GM23338 (cell line): ENCODE measurements around the gene PCOLCE2. TPM values are rescaled to one million over a fixed set of nuclear protein-coding genes. Genes with fewer than 3 reads are reported as not detected.

Experiments
- ATAC-seq: fragments of 200-7000 bp; cut with Tn5 transposase; 3 replicates; pipeline ENCODE4 v1.9.1; 2020
- DNase-seq: peaks from one replicate; pipeline ENCODE4 v3.0.0-alpha.2; 2015; ENCODE audit warnings: low spot score
- H2AFZ ChIP-seq: fragments of 200-600 bp; sonication (generic); 2 replicates; pipeline ENCODE4 v1.8.0; 2016; ENCODE audit warnings: antibody characterized with exemption, mild to moderate bottlenecking, moderate library complexity
- H3F3A ChIP-seq: fragments of 200-600 bp; sonication (generic); replicated peaks from 2 replicates; pipeline ENCODE4 v1.8.0; 2017; ENCODE audit warnings: antibody characterized with exemption, mixed run types, low read depth
- H3K27ac ChIP-seq: fragments of 200-600 bp; sonication (generic); 2 replicates; pipeline ENCODE4 v1.6.1; 2016; ENCODE audit warnings: low read depth
- H3K27me3 ChIP-seq: fragments of 200-600 bp; sonication (generic); 2 replicates; pipeline ENCODE4 v1.8.0; 2016; ENCODE audit warnings: mild to moderate bottlenecking, mixed run types, moderate library complexity; ENCODE audit not compliant: insufficient read depth
- H3K36me3 ChIP-seq: fragments of 200-600 bp; sonication (generic); 2 replicates; pipeline ENCODE4 v1.8.0; 2016; ENCODE audit warnings: mild to moderate bottlenecking; ENCODE audit not compliant: insufficient read depth
- H3K4me1 ChIP-seq: fragments of 200-600 bp; sonication (generic); 2 replicates; pipeline ENCODE4 v1.8.0; 2016; ENCODE audit warnings: mild to moderate bottlenecking, moderate library complexity; ENCODE audit not compliant: insufficient read depth
- H3K4me2 ChIP-seq: fragments of 200-600 bp; sonication (generic); 2 replicates; pipeline ENCODE4 v1.7.1; 2017; ENCODE audit warnings: mixed run types
- H3K4me3 ChIP-seq: fragments of 200-600 bp; sonication (generic); 2 replicates; pipeline ENCODE4 v1.6.1; 2016; ENCODE audit warnings: mixed run types
- H3K79me2 ChIP-seq: fragments of 200-600 bp; sonication (generic); replicated peaks from 2 replicates; pipeline ENCODE4 v1.8.0; 2017; ENCODE audit warnings: mild to moderate bottlenecking; ENCODE audit not compliant: insufficient read depth
- H3K9me2 ChIP-seq: fragments of 200-600 bp; sonication (generic); 2 replicates; pipeline ENCODE4 v1.8.0; 2017; ENCODE audit not compliant: insufficient read depth
- H4K20me1 ChIP-seq: fragments of 200-600 bp; sonication (generic); replicated peaks from 2 replicates; pipeline ENCODE4 v1.8.0; 2017; ENCODE audit warnings: mild to moderate bottlenecking; ENCODE audit not compliant: insufficient read depth
- H3K27ac Mint-ChIP-seq: 2 replicates; pipeline ENCODE4 v1.8.0; 2020; ENCODE audit warnings: inconsistent platforms, mild to moderate bottlenecking, moderate library complexity, mixed read lengths
- H3K27me3 Mint-ChIP-seq: 3 replicates; pipeline ENCODE4 v1.8.0; 2022; ENCODE audit warnings: low read depth, mild to moderate bottlenecking, moderate library complexity, mixed read lengths, inconsistent platforms; ENCODE audit not compliant: insufficient read depth, poor library complexity
- H3K36me3 Mint-ChIP-seq: 3 replicates; pipeline ENCODE4 v1.8.0; 2021; ENCODE audit warnings: low read depth, mild to moderate bottlenecking, inconsistent platforms, moderate library complexity, mixed read lengths
- H3K4me1 Mint-ChIP-seq: 3 replicates; pipeline ENCODE4 v1.8.0; 2020; ENCODE audit warnings: mild to moderate bottlenecking, inconsistent platforms, mixed read lengths
- H3K4me3 Mint-ChIP-seq: 3 replicates; pipeline ENCODE4 v1.8.0; 2021; ENCODE audit warnings: moderate library complexity, mild to moderate bottlenecking, inconsistent platforms, mixed read lengths
- H3K9me3 Mint-ChIP-seq: 3 replicates; pipeline ENCODE4 v1.8.0; 2020; ENCODE audit warnings: moderate library complexity, mild to moderate bottlenecking, inconsistent platforms, mixed read lengths
- CREB1 ChIP-seq: fragments of 250-450 bp; sonication (Bioruptor Pico); IDR thresholded peaks from 2 replicates; pipeline ENCODE4 v1.5.0; 2020; ENCODE audit warnings: low read depth, mild to moderate bottlenecking, moderate library complexity
- EZH2 ChIP-seq: fragments of 200-600 bp; sonication (generic); IDR thresholded peaks from one replicate; pipeline ENCODE4 v1.8.0; 2017; ENCODE audit warnings: antibody characterized with exemption, mild to moderate bottlenecking, low read depth; ENCODE audit not compliant: unreplicated experiment
- EZH2phosphoT487 ChIP-seq: fragments of 200-600 bp; sonication (generic); IDR thresholded peaks from one replicate; pipeline ENCODE4 v1.8.1; 2018; ENCODE audit warnings: antibody characterized with exemption; ENCODE audit not compliant: unreplicated experiment
- JUNB ChIP-seq: IDR thresholded peaks from one replicate; pipeline ENCODE4 v1.6.1; 2016; ENCODE audit warnings: antibody characterized with exemption; ENCODE audit not compliant: unreplicated experiment
- NANOG ChIP-seq: IDR thresholded peaks from 2 replicates; pipeline ENCODE4 v1.6.1; 2016; ENCODE audit warnings: antibody characterized with exemption, borderline replicate concordance
- POLR2AphosphoS5 ChIP-seq: IDR thresholded peaks from 2 replicates; pipeline ENCODE4 v1.6.1; 2016; ENCODE audit warnings: antibody characterized with exemption, low read depth
- STAT1 ChIP-seq: IDR thresholded peaks from one replicate; pipeline ENCODE4 v1.6.1; 2016; ENCODE audit warnings: antibody characterized with exemption; ENCODE audit not compliant: unreplicated experiment
- ZNF114 ChIP-seq: fragments of 250-450 bp; sonication (Bioruptor Pico); IDR thresholded peaks from 2 replicates; pipeline ENCODE4 v1.5.0; 2020; ENCODE audit warnings: mild to moderate bottlenecking, moderate library complexity
- ZNF331 ChIP-seq: fragments of 250-450 bp; sonication (Bioruptor Pico); IDR thresholded peaks from 2 replicates; pipeline ENCODE4 v1.5.0; 2020; ENCODE audit warnings: low read depth, mild to moderate bottlenecking, moderate library complexity
- polyA plus RNA-seq: library from polyadenylated mRNA; unstranded; fragments of >200 nt; fragmentation: Nextera tagmentation; extraction: Ambion mirVana; gene quantifications from 2 replicates; pipeline ENCODE4 v1.2.1, GENCODE V29; 2016
- total RNA-seq: library from RNA; depleted of rRNA; stranded (reverse); fragments of >200 nt; shearing (Covaris generic); gene quantifications from 2 replicates; pipeline ENCODE4 v1.2.3, GENCODE V29; 2014
- TF ChIP-seq, protein P1 (sequence below), 2 experiments: fragments of 200-600 bp in 1 of 2; sonication (generic) in 1 of 2; conservative IDR thresholded peaks; 2 replicates each; pipeline versions ENCODE4 v1.5.1 to v1.6.1; 2016 to 2017; ENCODE audit warnings: antibody characterized with exemption in 2 of 2, low read depth in 2 of 2, mild to moderate bottlenecking in 2 of 2, moderate library complexity in 1 of 2
- TF ChIP-seq, protein P2 (sequence below): IDR thresholded peaks from 2 replicates; pipeline ENCODE4 v1.6.1; 2016; ENCODE audit warnings: antibody characterized with exemption
- TF ChIP-seq, protein P3 (sequence below): fragments of 250-450 bp; sonication (Bioruptor Pico); IDR thresholded peaks from 2 replicates; pipeline ENCODE4 v1.5.0; 2020; ENCODE audit warnings: mild to moderate bottlenecking, moderate library complexity
- TF ChIP-seq, protein P4 (sequence below): IDR thresholded peaks from one replicate; pipeline ENCODE4 v1.6.1; 2018; ENCODE audit warnings: antibody characterized with exemption; ENCODE audit not compliant: unreplicated experiment

The PCOLCE2 gene
- total and polyA plus RNA-seq, 2 experiments from 2014 or later: 17.7 to 22.6 TPM

DNA sequence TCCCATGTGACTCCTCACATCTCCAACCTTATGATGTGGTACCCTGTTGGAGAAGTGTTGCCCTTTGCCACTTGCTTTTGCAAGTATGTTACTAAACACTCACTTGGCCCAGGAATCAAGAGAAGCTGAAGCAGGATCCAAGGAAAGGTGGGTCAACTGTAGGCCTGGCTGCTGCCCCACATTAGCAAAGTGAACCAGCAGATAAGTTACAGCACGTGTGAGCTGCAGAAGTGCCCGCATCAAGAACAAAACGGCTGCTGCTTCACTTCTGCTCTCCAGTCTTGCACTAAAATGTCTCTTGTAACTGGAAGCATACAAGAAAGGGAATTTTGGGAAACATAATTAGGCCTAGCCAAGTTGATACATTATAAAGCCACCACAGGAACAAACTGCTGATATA, 79.6 kb downstream of the PCOLCE2 start:
- H3K4me3 Mint-ChIP-seq: no peak overlapping the region
- no peaks in the 10 kb centered on the region for H4K20me1 ChIP-seq
- H3K9me3 Mint-ChIP-seq: no peaks in the 10 kb centered on the region

More for the DNA sequence above, 79.6 kb downstream of the PCOLCE2 start:
- no peak overlapping the region for H3K4me3 ChIP-seq
- no peaks in the 10 kb centered on the region for H3K79me2 ChIP-seq
- H3K27me3 ChIP-seq: no peaks in the 10 kb centered on the region
- no peaks in the 10 kb centered on the region for H3K4me1 Mint-ChIP-seq
- ATAC-seq: no peak
- H3K27ac Mint-ChIP-seq: no peak overlapping the region; the same call in 1 of the 2 replicates
- no peaks in the 10 kb centered on the region for H3K9me2 ChIP-seq
- TF ChIP-seq STAT1: no peak
- TF ChIP-seq ZNF114: no peak
- no peak for TF ChIP-seq CREB1 (CRISPR knock-in tag)
- TF ChIP-seq, protein P1, sequence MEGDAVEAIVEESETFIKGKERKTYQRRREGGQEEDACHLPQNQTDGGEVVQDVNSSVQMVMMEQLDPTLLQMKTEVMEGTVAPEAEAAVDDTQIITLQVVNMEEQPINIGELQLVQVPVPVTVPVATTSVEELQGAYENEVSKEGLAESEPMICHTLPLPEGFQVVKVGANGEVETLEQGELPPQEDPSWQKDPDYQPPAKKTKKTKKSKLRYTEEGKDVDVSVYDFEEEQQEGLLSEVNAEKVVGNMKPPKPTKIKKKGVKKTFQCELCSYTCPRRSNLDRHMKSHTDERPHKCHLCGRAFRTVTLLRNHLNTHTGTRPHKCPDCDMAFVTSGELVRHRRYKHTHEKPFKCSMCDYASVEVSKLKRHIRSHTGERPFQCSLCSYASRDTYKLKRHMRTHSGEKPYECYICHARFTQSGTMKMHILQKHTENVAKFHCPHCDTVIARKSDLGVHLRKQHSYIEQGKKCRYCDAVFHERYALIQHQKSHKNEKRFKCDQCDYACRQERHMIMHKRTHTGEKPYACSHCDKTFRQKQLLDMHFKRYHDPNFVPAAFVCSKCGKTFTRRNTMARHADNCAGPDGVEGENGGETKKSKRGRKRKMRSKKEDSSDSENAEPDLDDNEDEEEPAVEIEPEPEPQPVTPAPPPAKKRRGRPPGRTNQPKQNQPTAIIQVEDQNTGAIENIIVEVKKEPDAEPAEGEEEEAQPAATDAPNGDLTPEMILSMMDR (conservative IDR thresholded peaks at IDR 0.05; ENCODE audit: low read depth in 2 of 2): no peak
- TF ChIP-seq, protein P2, sequence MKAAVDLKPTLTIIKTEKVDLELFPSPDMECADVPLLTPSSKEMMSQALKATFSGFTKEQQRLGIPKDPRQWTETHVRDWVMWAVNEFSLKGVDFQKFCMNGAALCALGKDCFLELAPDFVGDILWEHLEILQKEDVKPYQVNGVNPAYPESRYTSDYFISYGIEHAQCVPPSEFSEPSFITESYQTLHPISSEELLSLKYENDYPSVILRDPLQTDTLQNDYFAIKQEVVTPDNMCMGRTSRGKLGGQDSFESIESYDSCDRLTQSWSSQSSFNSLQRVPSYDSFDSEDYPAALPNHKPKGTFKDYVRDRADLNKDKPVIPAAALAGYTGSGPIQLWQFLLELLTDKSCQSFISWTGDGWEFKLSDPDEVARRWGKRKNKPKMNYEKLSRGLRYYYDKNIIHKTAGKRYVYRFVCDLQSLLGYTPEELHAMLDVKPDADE: no peak
- no peak for TF ChIP-seq EZH2phosphoT487
- no peak for TF ChIP-seq NANOG
- no peak for TF ChIP-seq EZH2
- no peak for TF ChIP-seq JUNB
- TF ChIP-seq, protein P3, sequence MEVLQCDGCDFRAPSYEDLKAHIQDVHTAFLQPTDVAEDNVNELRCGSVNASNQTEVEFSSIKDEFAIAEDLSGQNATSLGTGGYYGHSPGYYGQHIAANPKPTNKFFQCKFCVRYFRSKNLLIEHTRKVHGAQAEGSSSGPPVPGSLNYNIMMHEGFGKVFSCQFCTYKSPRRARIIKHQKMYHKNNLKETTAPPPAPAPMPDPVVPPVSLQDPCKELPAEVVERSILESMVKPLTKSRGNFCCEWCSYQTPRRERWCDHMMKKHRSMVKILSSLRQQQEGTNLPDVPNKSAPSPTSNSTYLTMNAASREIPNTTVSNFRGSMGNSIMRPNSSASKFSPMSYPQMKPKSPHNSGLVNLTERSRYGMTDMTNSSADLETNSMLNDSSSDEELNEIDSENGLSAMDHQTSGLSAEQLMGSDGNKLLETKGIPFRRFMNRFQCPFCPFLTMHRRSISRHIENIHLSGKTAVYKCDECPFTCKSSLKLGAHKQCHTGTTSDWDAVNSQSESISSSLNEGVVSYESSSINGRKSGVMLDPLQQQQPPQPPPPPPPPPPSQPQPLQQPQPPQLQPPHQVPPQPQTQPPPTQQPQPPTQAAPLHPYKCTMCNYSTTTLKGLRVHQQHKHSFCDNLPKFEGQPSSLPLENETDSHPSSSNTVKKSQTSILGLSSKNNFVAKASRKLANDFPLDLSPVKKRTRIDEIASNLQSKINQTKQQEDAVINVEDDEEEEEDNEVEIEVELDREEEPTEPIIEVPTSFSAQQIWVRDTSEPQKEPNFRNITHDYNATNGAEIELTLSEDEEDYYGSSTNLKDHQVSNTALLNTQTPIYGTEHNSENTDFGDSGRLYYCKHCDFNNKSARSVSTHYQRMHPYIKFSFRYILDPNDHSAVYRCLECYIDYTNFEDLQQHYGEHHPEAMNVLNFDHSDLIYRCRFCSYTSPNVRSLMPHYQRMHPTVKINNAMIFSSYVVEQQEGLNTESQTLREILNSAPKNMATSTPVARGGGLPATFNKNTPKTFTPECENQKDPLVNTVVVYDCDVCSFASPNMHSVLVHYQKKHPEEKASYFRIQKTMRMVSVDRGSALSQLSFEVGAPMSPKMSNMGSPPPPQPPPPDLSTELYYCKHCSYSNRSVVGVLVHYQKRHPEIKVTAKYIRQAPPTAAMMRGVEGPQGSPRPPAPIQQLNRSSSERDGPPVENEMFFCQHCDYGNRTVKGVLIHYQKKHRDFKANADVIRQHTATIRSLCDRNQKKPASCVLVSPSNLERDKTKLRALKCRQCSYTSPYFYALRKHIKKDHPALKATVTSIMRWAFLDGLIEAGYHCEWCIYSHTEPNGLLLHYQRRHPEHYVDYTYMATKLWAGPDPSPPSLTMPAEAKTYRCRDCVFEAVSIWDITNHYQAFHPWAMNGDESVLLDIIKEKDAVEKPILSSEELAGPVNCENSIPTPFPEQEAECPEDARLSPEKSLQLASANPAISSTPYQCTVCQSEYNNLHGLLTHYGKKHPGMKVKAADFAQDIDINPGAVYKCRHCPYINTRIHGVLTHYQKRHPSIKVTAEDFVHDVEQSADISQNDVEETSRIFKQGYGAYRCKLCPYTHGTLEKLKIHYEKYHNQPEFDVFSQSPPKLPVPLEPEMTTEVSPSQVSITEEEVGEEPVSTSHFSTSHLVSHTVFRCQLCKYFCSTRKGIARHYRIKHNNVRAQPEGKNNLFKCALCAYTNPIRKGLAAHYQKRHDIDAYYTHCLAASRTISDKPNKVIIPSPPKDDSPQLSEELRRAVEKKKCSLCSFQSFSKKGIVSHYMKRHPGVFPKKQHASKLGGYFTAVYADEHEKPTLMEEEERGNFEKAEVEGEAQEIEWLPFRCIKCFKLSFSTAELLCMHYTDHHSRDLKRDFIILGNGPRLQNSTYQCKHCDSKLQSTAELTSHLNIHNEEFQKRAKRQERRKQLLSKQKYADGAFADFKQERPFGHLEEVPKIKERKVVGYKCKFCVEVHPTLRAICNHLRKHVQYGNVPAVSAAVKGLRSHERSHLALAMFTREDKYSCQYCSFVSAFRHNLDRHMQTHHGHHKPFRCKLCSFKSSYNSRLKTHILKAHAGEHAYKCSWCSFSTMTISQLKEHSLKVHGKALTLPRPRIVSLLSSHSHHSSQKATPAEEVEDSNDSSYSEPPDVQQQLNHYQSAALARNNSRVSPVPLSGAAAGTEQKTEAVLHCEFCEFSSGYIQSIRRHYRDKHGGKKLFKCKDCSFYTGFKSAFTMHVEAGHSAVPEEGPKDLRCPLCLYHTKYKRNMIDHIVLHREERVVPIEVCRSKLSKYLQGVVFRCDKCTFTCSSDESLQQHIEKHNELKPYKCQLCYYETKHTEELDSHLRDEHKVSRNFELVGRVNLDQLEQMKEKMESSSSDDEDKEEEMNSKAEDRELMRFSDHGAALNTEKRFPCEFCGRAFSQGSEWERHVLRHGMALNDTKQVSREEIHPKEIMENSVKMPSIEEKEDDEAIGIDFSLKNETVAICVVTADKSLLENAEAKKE (CRISPR knock-in tag): no peak
- TF ChIP-seq, protein P4, sequence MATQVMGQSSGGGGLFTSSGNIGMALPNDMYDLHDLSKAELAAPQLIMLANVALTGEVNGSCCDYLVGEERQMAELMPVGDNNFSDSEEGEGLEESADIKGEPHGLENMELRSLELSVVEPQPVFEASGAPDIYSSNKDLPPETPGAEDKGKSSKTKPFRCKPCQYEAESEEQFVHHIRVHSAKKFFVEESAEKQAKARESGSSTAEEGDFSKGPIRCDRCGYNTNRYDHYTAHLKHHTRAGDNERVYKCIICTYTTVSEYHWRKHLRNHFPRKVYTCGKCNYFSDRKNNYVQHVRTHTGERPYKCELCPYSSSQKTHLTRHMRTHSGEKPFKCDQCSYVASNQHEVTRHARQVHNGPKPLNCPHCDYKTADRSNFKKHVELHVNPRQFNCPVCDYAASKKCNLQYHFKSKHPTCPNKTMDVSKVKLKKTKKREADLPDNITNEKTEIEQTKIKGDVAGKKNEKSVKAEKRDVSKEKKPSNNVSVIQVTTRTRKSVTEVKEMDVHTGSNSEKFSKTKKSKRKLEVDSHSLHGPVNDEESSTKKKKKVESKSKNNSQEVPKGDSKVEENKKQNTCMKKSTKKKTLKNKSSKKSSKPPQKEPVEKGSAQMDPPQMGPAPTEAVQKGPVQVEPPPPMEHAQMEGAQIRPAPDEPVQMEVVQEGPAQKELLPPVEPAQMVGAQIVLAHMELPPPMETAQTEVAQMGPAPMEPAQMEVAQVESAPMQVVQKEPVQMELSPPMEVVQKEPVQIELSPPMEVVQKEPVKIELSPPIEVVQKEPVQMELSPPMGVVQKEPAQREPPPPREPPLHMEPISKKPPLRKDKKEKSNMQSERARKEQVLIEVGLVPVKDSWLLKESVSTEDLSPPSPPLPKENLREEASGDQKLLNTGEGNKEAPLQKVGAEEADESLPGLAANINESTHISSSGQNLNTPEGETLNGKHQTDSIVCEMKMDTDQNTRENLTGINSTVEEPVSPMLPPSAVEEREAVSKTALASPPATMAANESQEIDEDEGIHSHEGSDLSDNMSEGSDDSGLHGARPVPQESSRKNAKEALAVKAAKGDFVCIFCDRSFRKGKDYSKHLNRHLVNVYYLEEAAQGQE: no peak
- no peak for TF ChIP-seq ZNF331
- TF ChIP-seq POLR2AphosphoS5: no peak
- H3F3A ChIP-seq: no peaks in the 10 kb centered on the region
- no peaks in the 10 kb centered on the region for H3K36me3 ChIP-seq
- no peaks in the 10 kb centered on the region; the same call in 1 of the 3 replicates for H3K36me3 Mint-ChIP-seq
- no peak for DNase-seq
- no peaks in the 10 kb centered on the region for H3K4me1 ChIP-seq
- no peak overlapping the region for H3K4me2 ChIP-seq
- no peaks in the 10 kb centered on the region for H3K27me3 Mint-ChIP-seq
- H2AFZ ChIP-seq: no peak overlapping the region
- no peak overlapping the region for H3K27ac ChIP-seq
